A549 treated with AZD2906 at 1 μM for 4 hours (cell line): ENCODE results near the gene SEMA3D. TPM values are rescaled to one million over a fixed set of nuclear protein-coding genes. Genes with fewer than 3 reads are reported as not detected.

Source experiments
- total RNA-seq: library from RNA; stranded (reverse); fragments of 200-300 nt; extraction: Qiagen RNA extraction; gene quantifications from 5 replicates; pipeline ENCODE4 v1.2.3, GENCODE V29; 2022

SEMA3D gene
- 0.05 to 0.07 TPM (median 0.05 TPM) in 4 of 5 replicates, not detected in the other for total RNA-seq

DNA sequence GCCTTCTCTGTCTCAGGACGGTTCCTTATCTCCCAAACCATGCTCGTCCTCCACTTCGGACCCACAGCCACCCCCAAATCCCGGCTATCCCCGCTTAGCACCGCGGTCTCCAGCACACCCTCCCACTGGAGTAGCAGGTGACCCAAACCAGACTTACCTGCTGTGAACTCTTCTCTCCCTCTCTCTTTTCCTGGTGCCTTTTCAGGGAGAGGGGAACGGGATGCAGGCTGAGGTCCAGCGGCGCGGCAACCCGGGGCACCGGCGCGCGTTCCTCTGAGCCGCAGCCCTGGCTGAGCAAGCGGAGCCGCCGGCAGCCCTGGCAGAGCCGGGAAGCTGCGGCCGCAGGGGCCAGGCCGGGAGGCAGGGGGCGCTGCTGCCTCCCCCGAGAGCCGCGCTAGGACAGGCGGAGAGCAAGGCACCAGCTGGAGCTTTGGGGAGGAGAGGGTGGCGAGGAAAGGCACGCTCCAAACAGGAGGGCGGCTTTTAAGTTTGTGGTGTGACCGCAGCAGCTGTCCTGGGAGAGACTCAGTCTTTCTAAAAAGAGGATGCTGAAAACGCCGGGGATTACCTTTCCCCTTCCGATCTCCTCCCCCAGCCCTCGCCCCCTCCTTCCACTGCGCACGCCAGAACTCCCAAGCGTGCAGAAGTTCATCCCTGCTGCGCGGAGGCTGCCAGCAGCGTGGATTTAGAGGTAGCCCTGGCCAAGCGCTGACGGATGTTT lies at the start of gene SEMA3D:
SEMA3D (minus strand) TSS at position 536 of the 721 bp plus-strand sequence. CDS start 65,165 bp downstream, outside the sequence.

